ENCODE results near the gene PRSS36.
A peak's percentile ranks its signal among the peaks of the same experiment; 100 is the strongest.
"Not testable (repeated sequence)": the region's sequence is repeated elsewhere in the genome, so short reads cannot be mapped to it uniquely, and the experiment has no call there.

PRSS36 gene

DNA sequence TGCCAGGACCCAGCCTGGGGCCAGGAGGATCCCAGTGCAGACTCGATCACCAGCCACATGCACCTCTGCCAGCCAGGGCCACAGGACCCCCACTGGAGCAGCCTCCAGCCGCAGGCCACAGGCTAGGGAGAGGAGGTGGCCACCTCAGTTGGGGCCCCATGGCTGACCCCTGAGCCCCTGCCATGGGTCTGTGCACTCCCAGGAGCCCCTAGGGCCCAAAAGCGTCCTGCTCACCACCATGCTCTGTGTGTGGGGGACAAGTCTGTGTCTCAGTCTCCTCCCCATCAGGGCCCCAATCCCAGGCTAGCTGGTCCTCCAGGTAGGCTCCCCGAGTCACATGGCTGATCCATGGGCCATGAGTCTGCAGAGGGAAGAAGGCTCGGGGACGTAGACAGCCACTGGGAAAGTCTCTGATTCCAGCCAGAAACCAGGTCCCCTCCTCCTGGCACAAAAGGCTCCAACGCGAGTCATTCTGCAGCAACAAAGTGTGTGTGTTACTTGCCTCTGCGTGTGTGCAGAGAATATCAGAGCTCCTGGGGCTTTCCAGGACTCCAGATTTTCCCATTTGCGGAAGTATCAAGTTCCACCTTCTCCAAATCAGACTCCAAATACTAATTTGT is 8.3 kb downstream of the PRSS36 start:
- no peak for DNase-seq (ENCODE audit: low read depth)

DNA sequence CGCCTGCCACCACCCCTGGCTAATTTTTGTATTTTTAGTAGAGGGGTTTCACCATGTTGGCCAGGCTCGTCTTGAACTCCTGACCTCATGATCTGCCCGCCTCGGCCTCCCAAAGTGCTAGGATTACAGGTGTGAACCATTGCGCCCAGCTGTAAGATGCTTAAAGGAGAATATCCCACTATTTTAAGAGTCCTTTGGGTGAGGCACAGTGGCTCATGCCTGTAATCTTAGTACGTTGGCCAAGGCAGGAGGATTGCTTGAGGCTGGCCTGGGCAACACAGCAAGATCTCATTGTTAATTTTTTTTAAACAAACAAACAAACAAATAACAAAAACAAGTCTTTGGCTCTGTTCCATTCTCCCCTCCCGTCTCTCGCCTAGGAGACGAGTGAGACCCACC is 8.8 kb downstream of the PRSS36 start:
- not testable (repeated sequence) for DNase-seq (ENCODE audit: low read depth)

DNA sequence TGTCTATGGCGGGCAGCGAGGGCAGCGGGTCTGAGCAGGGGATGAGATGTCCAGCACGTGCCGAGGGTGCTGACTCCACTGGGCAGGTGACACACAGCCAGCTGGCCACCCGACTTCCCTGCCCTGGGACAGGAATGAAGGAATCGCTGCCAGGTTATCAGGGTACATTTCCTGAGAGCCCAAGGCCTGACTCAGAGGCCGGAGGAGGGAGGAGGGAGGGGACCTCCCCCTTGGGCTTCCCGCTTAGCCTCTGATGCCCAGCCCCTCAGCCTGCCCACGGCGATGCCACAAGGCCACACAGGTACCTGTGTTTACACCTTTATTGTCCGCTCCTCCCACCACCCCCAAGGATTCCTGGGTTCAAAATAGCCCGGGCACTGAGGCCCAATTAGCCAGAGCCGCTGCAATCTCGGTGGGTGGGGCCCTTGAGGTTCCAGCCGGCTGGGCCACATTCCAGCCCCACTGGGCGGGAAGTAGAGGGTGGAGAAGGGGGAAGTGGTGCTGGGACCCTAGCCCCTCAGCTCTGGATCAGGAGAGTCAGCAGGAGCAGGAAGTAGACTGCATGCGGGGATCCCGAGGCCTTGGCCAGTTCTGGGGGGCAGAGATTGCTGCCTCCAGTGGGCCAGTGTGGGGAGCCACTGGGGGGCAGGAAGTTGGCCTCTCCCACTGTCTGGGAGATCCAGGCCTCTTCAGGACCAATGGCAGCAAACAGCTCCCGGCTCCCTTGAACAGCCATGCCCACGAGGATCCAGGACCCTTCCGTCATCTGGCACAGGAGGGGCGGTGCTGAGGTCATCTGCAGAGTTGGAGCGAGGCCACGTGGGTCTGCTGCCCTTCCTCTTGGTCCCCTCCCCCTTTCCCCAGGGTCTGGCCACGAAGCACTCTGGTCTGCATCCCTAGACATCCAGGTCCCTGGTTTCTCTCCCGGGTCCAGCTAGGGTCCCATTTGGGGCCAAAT is 11.0 kb downstream of the PRSS36 start:
- DNase-seq (ENCODE audit: low read depth): peak; percentile 75

DNA sequence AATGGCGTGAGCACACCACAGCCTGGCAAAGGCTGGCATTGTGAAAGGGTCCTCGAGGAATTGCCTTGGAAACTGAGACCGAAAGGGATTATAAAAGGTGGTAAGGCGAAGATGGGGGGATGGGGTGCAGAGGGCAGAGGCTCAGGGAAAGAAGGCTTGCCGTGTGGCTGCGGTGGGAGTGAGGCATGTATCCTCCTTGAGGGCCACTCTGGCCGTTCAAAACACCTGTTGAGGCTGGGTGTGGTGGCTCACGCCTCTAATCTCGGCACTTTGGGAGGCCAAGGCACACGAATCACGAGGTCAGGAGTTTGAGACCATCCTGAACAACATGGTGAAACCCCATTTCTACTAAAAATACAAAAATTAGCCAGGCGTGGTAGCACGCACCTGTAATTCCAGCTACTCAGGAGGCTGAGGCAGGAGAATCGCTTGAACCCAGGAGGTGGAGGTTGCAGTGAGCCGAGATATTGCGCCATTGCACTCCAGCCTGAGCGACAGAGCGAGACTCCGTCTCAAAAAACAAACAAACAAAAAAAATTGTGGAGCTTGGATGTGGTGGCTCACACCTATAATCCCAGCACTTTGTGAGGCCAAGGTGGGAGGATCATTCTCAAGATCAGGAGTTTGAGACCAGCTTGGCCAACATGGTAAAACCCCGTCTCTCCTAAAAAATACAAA is 12.9 kb downstream of the PRSS36 start:
- not testable (repeated sequence) for DNase-seq (ENCODE audit: low read depth)

DNA sequence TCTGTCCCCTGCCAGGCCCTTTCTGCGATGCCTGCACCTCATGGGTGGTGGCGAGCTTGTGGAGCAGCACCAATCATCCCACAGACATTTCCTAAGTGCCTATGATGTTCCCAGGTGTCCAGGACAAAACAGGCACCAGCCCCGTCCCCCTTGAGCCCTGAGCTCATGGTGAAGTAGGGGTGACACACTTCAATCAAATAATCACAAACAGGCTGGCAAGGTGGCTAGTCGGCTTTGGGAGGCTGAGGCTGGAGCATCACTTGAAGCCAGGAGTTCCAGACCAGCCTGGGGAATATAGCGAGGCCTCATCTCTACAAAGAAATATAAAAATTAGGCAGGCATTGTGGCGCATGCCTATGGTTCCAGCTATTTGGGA is 13.6 kb downstream of the PRSS36 start:
- DNase-seq (ENCODE audit: low read depth): no peak

DNA sequence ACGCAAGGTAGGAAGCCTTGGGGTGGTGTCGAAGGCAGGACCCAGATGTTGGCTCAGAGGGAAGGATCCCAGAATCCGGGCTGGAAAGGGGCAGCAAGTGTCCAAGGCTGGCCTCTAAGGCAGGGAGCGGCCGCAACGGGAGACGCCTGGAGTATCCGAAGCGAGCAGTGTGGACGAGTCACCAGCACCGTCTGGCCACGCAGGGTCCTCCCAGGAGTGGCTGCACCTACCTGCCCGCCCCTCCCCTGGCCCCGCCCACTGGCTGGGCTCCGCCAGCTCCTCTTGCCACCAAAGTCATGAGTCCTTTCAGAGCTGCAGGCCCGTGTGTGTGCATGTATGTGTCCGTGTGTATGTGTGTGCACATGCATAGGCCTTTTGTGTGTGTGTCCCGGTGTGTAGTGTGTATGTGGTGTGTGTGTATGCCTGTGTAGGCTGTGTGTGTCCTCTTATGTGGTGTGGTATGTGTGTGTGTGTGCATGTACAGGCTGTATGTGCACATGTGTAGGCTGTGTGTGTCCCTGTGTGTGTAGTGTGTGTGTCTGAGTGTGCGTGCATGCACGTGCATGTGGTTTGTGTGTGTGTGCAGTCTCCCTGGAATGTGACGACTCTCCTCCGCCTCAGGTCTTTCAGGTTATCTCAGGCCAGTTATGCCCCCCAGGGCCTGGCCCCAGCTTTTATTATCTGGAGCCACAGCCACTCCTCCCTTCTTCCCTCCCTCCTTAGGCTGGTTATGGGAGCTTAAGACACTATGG is 14.2 kb downstream of the PRSS36 start, which contains the start of gene PRSS8:
Gene PRSS8, minus strand, starts transcription at position 193 of the 752 bp plus-strand sequence. CDS start 229 bp downstream, outside the sequence.
- no peak for DNase-seq (ENCODE audit: low read depth)

DNA sequence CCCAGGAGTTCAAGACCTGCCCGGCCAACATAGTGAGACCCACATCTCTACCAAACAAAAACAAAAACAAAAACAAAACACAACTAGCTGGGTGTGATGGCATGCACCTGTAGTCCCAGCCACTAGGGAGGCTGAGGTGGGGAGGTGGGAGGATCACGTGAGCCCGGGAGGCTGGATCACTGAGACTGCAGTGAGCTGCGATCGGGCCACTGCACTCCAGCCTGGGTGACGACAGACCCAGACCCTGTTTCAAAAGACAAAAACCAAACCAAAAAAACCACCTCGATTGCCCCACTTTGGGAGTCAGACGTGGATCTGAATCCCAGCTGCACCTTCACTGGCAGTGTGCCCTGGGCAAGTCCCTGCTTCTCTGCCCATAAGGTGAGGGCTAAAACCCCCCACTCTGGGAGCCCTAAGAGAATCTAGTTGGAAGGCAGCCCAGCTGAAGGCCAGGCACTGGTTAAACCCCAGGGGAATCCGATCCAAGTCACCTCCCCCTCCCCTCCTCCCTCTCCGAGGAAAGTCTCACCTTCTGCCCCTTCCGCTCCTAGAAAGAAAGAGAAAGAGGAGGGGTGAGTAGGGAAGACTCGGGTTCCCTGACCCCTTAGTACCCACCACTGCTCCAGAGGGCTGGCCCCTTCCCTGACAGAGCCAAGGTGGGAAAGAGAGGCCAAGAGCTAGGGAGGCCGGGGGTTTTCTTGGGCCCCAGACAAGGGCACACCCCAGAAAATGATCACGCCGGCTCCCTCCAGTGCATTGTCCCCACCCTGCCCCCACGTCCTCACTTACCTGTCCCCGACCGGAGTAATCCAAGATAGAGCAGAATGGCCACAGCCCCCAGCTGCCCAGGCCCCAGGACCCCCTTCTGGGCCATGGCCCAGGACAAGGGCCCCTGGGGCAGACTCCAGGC is 15.0 kb downstream of the PRSS36 start:
- DNase-seq (ENCODE audit: low read depth): no peak

DNA sequence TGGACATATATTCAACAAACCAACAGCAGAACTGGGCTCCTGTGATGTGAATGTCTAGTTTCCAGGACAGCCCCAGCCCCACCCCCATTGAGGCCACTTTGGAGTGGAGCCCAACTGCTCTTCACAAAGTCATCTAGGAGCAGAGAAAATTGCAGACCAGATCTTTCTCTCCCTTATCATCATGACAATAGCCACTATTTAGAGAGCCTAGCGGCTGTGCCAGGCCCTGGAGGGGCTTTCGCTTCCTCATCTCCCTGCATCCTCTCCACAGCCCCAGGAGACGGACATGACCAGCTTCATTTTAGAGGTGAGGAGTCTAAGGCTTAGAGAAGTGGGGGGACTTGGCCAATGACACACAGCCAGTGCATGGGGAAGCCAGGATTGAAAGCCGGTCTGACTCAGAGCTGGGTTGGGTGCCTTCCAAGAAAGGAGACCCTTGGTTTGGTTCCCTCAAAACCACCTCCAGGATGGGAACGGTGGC is 15.7 kb downstream of the PRSS36 start:
- DNase-seq (ENCODE audit: low read depth): no peak

DNA sequence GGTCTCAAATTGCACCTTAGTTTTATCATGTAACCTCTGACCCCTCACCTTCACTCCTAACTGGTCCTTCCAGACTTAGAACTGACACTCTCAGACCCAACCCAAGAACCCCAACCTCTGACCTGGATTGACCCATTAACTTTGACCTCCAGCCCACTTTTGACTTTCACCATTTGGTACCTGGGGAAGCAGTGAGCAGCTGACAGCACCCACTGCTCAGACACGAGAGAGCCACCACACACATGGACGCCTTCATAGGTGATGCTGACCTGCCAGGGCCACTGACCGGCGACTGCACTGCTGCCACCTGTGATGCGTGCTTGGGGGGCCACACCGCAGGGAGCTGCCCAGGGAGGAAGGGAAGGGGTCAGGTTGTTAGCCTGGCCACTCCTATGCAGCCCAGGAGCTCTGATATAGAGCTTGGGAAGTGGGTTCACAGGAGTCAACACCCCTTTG is 16.8 kb downstream of the PRSS36 start:
- DNase-seq (ENCODE audit: low read depth): no peak

DNA sequence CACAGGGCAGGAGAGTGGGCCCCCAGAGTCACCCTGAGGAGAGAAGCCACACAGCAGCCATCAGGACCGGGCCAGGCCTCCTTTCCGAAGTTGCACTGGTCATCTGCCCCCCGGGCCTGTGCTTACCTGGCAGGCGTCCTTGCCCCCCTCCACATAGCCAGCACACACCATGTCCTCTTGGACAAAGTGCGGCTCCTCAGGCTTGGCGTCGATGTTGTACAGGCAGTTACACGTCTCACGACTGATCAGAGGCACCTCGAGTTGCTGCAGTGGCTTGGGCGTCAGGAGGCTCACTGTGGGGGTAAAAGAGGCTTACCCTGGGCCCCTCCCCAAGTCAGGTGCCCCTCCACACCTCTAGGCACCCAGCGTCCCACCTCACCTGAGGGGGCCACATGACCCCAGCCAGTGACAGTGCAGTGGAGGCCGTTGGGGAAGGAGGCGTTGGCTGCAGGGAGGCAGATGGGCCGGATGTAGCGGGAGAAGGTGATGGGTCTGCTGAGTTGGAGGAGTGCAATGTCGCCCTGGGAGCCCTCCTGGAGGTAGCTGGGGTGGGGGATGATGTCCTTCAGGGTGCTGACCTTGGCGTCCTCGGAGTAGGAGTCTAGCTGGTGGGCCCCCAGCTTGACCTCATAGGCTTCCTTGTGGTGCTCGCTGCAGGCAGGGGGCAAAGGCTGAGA is 17.4 kb downstream of the PRSS36 start:
- no peak for DNase-seq (ENCODE audit: low read depth)

DNA sequence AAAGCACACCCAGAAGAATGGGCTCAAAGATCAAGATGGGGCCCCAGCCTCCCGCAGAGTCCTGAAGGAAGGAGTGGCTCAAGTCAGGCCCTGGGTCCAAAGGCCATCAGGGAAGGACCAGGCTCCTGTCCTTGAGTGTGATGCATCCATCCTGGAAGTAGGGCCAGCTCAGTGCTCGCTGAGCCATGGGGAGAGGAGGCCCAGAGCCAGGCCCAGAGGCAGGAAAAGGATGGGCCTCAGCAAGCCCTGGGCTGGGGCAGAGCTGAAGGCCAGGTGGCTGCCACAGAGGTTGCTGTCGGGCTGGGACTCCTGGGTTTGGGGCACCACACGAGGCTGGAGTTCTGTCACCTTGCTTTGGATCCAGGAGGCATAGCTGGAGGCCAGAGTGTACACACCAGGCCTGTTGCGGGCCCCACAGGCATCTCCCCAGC is 18.0 kb downstream of the PRSS36 start:
- no peak for DNase-seq (ENCODE audit: low read depth)

DNA sequence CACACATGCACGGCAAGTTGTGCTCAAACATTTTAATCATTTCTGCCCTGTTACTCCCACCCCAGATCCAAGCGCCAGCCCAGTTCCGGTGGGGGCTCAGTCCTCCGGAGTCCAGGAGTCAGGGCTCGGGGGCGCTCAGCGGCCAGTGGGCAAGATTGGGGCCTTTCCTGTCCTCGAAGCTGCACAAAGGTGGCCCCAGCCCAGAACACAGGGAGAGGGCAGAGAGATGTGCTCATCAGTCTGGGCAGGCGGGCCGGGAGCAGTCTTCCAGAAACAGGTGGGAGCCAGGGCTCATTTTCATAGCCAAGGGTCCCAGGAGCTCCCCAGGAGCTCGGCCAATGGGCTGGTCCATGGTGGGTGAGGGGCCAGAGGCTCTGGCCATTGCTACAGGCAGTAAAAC is 18.4 kb downstream of the PRSS36 start:
- no peak for DNase-seq (ENCODE audit: low read depth)

DNA sequence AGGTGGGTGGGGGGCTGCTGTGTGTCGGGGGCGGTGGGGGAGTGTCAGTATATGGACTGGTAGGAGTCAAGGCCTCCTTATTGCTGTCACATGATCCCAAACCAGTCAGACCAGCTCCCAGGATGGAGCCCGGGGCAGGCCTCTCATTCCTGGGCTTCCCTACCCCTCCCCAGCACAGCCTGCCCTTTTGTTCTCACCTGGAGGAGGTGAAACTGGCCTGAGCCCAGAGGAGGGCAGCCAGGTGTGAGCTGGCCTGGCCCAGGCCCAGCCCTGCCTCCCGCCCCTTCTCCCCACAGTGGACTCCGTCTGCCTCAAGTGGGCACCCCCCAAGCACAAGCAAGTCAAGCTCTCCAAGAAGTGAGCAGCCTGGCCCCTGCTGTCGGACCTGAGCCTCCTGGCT is 19.0 kb downstream of the PRSS36 start:
- DNase-seq (ENCODE audit: low read depth): no peak

DNA sequence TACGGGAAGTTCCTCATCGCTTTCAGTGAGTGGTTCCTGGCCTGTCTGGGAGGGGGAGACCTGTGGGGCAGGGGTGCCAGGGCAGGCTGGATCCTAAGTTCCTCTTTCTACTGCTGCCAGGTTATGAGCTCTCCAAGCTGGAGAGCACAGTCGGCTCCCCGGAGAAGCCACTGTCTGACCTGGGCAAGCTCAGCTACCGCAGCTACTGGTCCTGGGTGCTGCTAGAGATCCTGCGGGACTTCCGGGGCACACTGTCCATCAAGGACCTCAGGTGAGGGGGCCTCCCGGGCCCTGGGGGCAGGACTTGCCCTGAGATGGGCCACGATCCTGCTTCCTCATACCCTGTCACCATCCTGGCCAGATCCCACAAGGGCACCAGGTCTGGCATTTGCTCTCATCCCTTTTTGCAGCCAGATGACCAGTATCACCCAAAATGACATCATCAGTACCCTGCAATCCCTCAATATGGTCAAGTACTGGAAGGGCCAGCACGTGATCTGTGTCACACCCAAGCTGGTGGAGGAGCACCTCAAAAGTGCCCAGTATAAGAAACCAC is 19.5 kb downstream of the PRSS36 start:
- DNase-seq (ENCODE audit: low read depth): no peak

DNA sequence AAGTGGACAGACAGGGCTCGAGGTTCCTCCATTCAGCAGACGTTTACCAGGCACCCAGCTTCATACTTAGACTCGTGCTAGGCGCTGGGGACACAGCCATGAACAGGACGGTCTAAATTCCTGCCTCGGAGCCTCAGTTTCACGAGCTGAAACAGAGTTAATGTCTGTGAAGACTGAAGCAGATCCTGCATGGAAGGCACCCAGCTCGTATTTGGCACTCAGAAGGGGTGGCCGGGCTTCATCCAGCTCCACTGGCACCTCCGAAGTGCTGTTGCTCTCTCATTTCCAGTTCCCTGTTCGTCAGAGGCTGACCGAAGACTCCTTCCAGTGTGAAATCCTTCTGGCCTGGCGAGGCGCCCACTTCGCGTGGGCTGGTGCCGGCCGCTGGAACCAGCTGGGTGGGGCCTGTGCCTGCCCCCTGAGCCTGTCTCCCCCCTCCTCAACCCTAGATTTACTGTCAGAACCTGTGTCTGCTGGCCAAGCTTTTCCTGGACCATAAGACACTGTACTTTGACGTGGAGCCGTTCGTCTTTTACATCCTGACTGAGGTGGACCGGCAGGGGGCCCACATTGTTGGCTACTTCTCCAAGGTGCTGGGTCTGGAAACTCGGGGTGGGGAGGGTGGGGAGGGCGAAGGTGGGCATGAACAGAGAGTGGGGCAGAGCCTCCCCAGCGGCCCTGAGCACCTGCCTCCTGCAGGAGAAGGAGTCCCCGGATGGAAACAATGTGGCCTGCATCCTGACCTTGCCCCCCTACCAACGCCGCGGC is 20.1 kb downstream of the PRSS36 start:
- no peak for DNase-seq (ENCODE audit: low read depth)

DNA sequence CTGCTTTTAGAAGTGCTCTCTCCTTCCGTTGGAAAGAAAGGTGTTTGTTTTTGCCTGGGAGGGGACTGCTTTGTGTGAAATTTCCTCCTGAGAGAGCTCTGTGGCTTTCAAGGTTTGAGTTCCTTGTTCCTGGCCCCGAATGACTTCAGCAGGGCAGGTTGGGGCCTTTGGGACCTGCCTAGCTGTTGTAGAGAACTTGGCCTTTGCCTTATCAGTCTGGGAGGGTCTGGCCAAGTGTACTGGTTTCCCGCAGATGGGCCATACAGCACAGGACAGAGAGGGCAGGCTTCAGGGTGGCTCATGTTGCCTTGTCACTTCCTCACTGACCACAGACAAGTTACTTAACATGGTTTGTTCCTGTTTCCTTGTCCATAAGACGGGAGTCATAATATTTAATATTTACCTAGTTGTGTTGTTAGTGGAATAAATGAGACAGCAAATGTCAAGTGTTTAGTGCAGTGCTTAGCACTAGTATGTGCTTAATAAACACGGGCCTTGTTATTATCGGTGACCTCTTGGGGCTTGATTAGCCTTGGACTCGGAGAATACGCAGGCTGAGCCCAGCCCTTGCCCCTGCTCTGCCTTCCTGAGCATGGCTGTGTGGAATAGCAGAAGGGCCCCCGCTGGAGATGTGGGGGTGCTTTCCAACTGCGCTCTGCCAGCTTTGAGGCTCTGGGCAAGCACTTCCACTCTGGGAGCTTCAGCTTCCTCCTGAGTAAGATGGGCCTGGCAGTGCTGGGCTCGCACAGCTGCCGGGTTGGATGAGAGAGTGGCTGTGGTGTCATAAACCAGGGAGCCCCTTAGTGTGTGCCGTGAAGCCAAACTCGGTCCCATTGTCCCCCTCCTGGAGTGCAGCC is 20.9 kb downstream of the PRSS36 start:
- DNase-seq (ENCODE audit: low read depth): no peak

DNA sequence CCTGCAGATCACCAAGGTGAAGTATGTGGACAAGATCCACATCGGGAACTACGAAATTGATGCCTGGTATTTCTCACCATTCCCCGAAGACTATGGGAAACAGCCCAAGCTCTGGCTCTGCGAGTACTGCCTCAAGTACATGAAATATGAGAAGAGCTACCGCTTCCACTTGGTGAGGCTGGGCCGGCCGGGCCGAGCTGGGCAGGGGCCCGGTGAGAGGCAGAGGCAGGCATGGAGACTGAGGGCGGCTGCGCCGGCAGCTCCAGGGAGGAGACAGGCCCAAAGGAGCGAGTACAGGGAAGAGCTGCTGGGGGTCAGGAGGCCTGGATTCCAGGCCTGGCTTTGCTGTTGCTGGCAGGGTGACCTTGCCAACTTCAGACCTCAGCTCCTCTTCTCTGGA is 22.7 kb downstream of the PRSS36 start:
- DNase-seq (ENCODE audit: low read depth): no peak

DNA sequence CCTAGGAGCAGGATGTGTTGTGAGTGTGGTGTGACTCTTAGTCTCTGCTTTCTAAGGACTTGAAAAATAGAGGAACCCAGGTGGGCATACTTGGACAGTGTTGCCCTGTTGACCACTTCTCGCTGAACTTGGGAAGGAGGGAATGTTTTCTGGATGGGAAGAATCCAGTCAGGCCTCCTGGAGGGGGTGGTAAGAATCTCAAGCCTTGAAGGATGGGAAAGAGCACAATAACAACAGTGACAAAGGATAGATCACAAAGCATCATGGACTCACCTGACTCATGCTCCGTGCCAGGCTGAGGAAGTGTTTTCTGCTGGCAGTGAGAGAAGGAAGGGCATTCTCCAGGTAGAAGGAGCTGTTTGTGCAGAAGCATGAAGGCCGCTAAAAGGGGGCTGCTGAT is 24.0 kb downstream of the PRSS36 start:
- no peak for DNase-seq (ENCODE audit: low read depth)
